ENCODE data around the gene HPS5.

HPS5 gene, protein sequence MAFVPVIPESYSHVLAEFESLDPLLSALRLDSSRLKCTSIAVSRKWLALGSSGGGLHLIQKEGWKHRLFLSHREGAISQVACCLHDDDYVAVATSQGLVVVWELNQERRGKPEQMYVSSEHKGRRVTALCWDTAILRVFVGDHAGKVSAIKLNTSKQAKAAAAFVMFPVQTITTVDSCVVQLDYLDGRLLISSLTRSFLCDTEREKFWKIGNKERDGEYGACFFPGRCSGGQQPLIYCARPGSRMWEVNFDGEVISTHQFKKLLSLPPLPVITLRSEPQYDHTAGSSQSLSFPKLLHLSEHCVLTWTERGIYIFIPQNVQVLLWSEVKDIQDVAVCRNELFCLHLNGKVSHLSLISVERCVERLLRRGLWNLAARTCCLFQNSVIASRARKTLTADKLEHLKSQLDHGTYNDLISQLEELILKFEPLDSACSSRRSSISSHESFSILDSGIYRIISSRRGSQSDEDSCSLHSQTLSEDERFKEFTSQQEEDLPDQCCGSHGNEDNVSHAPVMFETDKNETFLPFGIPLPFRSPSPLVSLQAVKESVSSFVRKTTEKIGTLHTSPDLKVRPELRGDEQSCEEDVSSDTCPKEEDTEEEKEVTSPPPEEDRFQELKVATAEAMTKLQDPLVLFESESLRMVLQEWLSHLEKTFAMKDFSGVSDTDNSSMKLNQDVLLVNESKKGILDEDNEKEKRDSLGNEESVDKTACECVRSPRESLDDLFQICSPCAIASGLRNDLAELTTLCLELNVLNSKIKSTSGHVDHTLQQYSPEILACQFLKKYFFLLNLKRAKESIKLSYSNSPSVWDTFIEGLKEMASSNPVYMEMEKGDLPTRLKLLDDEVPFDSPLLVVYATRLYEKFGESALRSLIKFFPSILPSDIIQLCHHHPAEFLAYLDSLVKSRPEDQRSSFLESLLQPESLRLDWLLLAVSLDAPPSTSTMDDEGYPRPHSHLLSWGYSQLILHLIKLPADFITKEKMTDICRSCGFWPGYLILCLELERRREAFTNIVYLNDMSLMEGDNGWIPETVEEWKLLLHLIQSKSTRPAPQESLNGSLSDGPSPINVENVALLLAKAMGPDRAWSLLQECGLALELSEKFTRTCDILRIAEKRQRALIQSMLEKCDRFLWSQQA

DNA sequence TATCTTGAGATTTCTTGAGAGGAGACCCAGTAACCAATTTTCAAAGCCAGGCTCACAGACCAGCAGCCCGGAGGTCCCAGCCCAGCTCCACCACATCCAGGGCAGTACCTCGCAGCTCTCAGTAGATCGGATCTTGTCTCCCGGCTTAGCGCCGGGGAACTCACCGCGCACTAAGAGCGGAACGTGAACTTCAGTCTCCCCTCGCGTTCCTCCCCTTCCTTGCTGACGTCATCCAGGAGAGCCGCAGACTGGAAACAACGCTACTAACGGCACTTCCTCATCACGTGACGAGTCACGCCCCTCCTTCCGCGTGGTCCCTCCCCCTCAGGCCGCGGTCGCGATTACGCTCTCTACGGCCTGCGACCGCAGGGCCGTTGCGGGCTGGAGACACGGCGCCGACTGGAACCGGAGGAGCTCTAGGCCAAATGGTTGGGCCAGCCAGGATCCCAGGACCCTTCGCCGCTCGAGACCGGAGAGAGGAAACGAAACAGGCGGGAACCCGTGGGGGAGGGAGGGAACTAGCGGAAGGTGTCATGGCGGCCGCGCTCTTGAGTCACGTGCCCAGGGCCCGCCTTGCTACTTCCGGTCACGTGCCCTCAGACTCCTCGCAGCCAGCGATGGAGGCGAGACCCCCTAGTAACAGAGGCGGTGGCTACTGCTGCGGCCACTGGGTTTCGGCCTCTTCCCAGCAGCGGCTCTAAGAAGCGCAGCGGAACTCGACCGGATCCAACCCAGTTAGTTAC lies at the start of gene HPS5, which contains the start of gene GTF2H1:
Gene HPS5, minus strand, starts transcription at position 172 of the 743 bp plus-strand sequence. CDS start 4,282 bp downstream, outside the sequence.
Gene GTF2H1, plus strand, starts transcription at position 599 of the 743 bp plus-strand sequence. CDS start 10,508 bp downstream, outside the sequence.
- Histone ChIP-seq H3K36me3 (ENCODE audit: control insufficient read depth, insufficient read depth, low read length) (no peaks in the 10 kb centered on the region), H3K27me3 (ENCODE audit: control insufficient read depth, insufficient read depth, low read length) (no peaks in the 10 kb centered on the region), H3K4me1 (ENCODE audit: control insufficient read depth, insufficient read depth, low read length) (peaks cover 17% of the 10 kb centered on the region), H3K27ac (ENCODE audit: low read depth, low read length) (peak within 1 kb of the TSS; percentile 97), H3K9ac (ENCODE audit: low read length) (peak within 1 kb of the TSS; percentile 60), H3K4me3 (ENCODE audit: low read length) (peak within 1 kb of the TSS; percentile 77)

DNA sequence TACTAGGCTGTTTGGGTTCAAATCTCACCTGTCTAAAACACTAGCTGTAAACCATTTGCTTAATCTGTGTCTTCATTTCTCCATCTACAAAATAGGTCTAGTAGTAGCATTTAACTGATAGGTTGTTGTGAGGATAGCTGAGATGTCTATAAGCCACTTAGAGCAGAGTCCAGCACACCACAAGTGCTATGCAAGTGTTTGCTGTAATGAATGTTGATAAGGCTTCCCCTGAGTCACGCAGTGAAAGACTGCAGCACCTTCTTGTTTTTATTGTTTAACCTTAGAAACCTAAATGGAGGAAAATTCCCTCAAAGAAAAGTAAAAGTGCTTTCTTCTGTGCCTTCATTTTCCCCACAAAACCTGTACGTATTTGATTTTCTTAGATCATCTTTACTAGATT lies 49.3 kb upstream of the HPS5 start:
- H3K9ac ChIP-seq (ENCODE audit: low read length), result no peak overlapping the region
- no peak overlapping the region for H3K27ac ChIP-seq (ENCODE audit: low read depth, low read length)
- peaks cover 2% of the 10 kb centered on the region for H3K36me3 ChIP-seq (ENCODE audit: control insufficient read depth, insufficient read depth, low read length)
- no peaks in the 10 kb centered on the region for H3K27me3 ChIP-seq (ENCODE audit: control insufficient read depth, insufficient read depth, low read length)
- no peaks in the 10 kb centered on the region for H3K4me1 ChIP-seq (ENCODE audit: control insufficient read depth, insufficient read depth, low read length)
- no peak overlapping the region for H3K4me3 ChIP-seq (ENCODE audit: low read length)

DNA sequence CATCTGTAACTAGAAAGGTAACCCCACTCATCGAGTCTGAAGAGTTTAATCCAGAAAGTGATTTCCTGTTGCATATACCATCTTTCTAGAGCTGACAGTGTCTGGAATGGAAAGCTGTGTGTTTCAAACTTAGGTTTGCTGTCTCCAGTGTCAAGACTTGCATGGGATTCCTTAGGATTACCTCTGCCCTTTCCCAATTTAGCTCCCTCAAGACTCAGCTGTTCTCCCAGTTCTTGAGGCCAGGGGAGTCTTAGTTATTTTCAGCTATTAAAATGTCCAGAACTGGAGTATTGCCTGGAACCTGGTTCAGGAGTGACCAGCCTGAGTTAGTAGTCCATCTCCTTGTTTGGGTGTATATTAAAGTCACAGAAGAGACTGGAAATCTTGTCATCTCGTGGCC lies 47.5 kb upstream of the HPS5 start:
- H3K27me3 ChIP-seq (ENCODE audit: control insufficient read depth, insufficient read depth, low read length), result no peaks in the 10 kb centered on the region
- H3K4me1 ChIP-seq (ENCODE audit: control insufficient read depth, insufficient read depth, low read length), result no peaks in the 10 kb centered on the region
- H3K36me3 ChIP-seq (ENCODE audit: control insufficient read depth, insufficient read depth, low read length), result peaks cover 6% of the 10 kb centered on the region
- no peak overlapping the region for H3K9ac ChIP-seq (ENCODE audit: low read length)
- no peak overlapping the region for H3K4me3 ChIP-seq (ENCODE audit: low read length)
- no peak overlapping the region for H3K27ac ChIP-seq (ENCODE audit: low read depth, low read length)

- Histone ChIP-seq H3K36me3 (ENCODE audit: control insufficient read depth, insufficient read depth, low read length) (peaks cover 9% of the 10 kb centered on the region), H3K9ac (ENCODE audit: low read length) (no peak overlapping the region), H3K4me3 (ENCODE audit: low read length) (no peak overlapping the region), H3K27ac (ENCODE audit: low read depth, low read length) (no peak overlapping the region), H3K27me3 (ENCODE audit: control insufficient read depth, insufficient read depth, low read length) (no peaks in the 10 kb centered on the region), H3K4me1 (ENCODE audit: control insufficient read depth, insufficient read depth, low read length) (no peaks in the 10 kb centered on the region)
Observed at GRCh38 chr11:18368221-18368620, 46.3 kb upstream of the HPS5 start.

DNA sequence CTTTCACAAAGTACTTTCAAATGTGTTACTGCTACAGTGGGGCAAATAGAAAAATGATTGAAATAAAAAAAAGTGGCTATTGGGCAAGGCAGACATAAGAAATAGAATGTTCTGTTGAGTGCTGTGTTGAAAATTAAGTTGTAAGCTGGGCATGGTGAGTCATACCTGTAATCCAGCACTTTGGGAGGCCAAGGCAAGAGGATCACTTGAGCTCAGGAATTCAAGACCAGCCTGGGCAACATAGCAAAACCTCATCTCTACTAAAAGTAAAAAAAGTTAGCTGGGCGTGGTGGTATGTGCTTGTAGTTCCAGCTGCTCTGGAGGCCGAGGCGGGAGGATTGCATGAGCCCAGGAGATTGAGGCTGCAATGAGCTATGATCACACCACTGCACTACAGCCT lies 45.5 kb upstream of the HPS5 start:
- Histone ChIP-seq H3K27me3 (ENCODE audit: control insufficient read depth, insufficient read depth, low read length) (no peaks in the 10 kb centered on the region), H3K36me3 (ENCODE audit: control insufficient read depth, insufficient read depth, low read length) (peaks cover 12% of the 10 kb centered on the region), H3K4me1 (ENCODE audit: control insufficient read depth, insufficient read depth, low read length) (no peaks in the 10 kb centered on the region), H3K9ac (ENCODE audit: low read length) (no peak overlapping the region), H3K4me3 (ENCODE audit: low read length) (no peak overlapping the region), H3K27ac (ENCODE audit: low read depth, low read length) (no peak overlapping the region)

DNA sequence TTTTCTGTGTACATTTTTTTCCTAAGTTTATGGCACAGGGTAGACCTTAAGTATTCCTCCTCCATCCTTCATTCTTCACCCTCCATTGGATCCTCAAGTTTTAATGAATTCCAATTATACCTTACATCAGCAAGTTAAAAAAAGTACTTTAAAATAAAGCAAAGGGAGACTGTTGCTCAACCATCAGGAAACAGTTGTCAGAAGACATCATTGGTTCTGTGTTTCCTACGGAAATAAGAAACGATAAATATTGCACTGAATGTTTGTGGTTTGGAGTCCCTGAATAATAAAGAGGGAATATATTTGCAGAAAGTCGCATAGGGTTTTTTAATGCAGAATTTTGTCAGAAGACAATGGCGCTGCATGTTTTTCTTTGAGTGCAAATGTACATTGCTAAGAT lies 44.3 kb upstream of the HPS5 start:
- Histone ChIP-seq H3K27me3 (ENCODE audit: control insufficient read depth, insufficient read depth, low read length) (no peaks in the 10 kb centered on the region), H3K4me1 (ENCODE audit: control insufficient read depth, insufficient read depth, low read length) (no peaks in the 10 kb centered on the region), H3K27ac (ENCODE audit: low read depth, low read length) (no peak overlapping the region), H3K36me3 (ENCODE audit: control insufficient read depth, insufficient read depth, low read length) (peaks cover 16% of the 10 kb centered on the region), H3K9ac (ENCODE audit: low read length) (no peak overlapping the region), H3K4me3 (ENCODE audit: low read length) (no peak overlapping the region)

DNA sequence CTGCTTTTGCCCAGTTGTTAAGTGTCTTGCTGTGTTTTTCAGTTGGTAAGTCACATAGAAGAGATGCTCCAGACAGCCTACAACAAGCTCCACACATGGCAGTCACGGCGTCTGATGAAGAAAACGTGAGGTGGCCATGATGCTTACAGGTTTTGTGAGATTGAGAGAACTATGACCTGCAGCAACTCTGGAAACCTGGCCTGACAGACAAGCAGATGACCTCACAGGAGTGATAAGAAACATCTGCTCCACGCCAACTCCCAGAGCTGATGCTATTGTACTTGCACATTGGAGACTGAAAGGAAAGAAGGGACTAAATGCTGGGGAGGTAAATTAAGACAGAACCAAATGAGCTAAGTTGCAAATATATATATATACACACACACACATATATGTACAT lies 43.8 kb upstream of the HPS5 start:
- no peak overlapping the region for H3K27ac ChIP-seq (ENCODE audit: low read depth, low read length)
- H3K4me3 ChIP-seq (ENCODE audit: low read length), result no peak overlapping the region
- no peaks in the 10 kb centered on the region for H3K4me1 ChIP-seq (ENCODE audit: control insufficient read depth, insufficient read depth, low read length)
- no peak overlapping the region for H3K9ac ChIP-seq (ENCODE audit: low read length)
- no peaks in the 10 kb centered on the region for H3K27me3 ChIP-seq (ENCODE audit: control insufficient read depth, insufficient read depth, low read length)
- peaks cover 18% of the 10 kb centered on the region for H3K36me3 ChIP-seq (ENCODE audit: control insufficient read depth, insufficient read depth, low read length)

DNA sequence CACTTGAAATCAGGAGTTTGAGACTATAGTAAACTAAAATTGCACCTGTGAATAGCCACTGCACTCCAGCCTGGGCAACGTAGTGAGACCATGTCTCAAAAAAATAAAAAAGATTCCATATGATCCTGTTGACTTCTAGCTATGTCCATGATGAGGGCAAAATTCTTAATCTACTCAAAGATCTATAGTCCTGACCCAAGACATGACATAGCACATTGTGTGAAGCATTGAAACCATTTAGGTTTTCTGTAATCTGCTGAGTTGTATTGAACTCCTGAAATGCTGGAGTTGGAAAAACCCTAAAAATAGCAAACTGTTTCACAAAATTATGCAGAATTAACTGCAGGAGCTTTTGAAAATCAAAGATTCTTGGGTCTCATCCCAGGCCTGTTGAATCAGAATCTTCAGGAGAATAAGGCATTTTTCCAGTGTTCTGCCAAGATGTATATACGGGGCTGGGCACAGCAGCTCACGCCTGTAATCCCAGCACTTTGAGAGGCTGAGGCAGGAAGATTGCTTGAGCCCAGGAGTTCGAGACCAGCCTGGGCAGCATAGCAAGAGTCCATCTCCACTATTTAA lies 42.6 kb upstream of the HPS5 start:
- H3K9ac ChIP-seq (ENCODE audit: low read length), result no peak overlapping the region
- H3K4me1 ChIP-seq (ENCODE audit: control insufficient read depth, insufficient read depth, low read length), result no peaks in the 10 kb centered on the region
- H3K36me3 ChIP-seq (ENCODE audit: control insufficient read depth, insufficient read depth, low read length), result peaks cover 18% of the 10 kb centered on the region
- H3K27me3 ChIP-seq (ENCODE audit: control insufficient read depth, insufficient read depth, low read length), result no peaks in the 10 kb centered on the region
- no peak overlapping the region for H3K4me3 ChIP-seq (ENCODE audit: low read length)
- H3K27ac ChIP-seq (ENCODE audit: low read depth, low read length), result no peak overlapping the region

GRCh38 chr11:18361154-18361553 lies 39.2 kb upstream of the HPS5 start:
- H3K27ac ChIP-seq (ENCODE audit: low read depth, low read length), result no peak overlapping the region
- H3K27me3 ChIP-seq (ENCODE audit: control insufficient read depth, insufficient read depth, low read length), result no peaks in the 10 kb centered on the region
- no peak overlapping the region for H3K9ac ChIP-seq (ENCODE audit: low read length)
- no peaks in the 10 kb centered on the region for H3K4me1 ChIP-seq (ENCODE audit: control insufficient read depth, insufficient read depth, low read length)
- H3K4me3 ChIP-seq (ENCODE audit: low read length), result no peak overlapping the region
- H3K36me3 ChIP-seq (ENCODE audit: control insufficient read depth, insufficient read depth, low read length), result peaks cover 20% of the 10 kb centered on the region

DNA sequence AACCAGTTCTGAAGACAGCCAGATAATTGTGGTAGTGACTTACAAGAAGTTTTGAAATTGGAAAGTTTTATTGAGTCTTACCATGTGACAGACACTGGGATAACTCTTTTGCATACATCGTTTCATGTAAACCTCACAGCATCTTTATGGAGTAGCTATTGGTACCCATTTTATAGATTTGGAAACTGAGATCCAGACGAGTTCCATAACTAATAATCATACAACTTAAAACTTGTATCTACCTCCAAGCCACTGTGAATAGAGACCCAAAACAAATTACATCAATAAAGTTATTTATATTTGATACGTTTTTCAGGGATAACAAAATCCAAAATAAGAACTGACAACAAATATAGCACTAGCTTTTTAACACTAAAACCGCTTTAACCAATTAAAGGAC lies 36.7 kb upstream of the HPS5 start:
- H3K4me3 ChIP-seq (ENCODE audit: low read length), result no peak overlapping the region
- H3K36me3 ChIP-seq (ENCODE audit: control insufficient read depth, insufficient read depth, low read length), result peaks cover 17% of the 10 kb centered on the region
- no peaks in the 10 kb centered on the region for H3K4me1 ChIP-seq (ENCODE audit: control insufficient read depth, insufficient read depth, low read length)
- no peak overlapping the region for H3K27ac ChIP-seq (ENCODE audit: low read depth, low read length)
- H3K27me3 ChIP-seq (ENCODE audit: control insufficient read depth, insufficient read depth, low read length), result no peaks in the 10 kb centered on the region
- no peak overlapping the region for H3K9ac ChIP-seq (ENCODE audit: low read length)

DNA sequence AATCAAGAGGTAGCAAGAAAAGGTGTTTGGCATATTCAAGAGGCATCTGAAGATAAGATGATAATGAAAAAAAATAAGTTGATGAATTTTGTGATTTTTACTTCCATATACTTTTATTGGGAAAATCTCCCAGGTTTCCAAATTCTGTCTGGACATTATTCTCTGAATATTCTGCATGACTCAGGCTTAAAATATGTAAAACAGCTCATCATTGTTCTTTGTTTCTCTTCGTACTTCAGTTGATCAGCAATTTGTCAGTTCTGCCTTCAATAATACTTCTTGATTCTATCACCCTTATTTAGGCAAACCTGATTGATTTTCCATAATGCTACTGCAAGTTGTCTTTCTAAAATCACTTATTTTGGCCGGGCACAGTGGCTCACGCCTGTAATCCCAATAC lies 30.6 kb upstream of the HPS5 start:
- H3K27me3 ChIP-seq (ENCODE audit: control insufficient read depth, insufficient read depth, low read length), result no peaks in the 10 kb centered on the region
- H3K36me3 ChIP-seq (ENCODE audit: control insufficient read depth, insufficient read depth, low read length), result peaks cover 11% of the 10 kb centered on the region
- no peaks in the 10 kb centered on the region for H3K4me1 ChIP-seq (ENCODE audit: control insufficient read depth, insufficient read depth, low read length)
- no peak overlapping the region for H3K27ac ChIP-seq (ENCODE audit: low read depth, low read length)
- H3K9ac ChIP-seq (ENCODE audit: low read length), result no peak overlapping the region
- no peak overlapping the region for H3K4me3 ChIP-seq (ENCODE audit: low read length)
